Activated naive CD4-positive, alpha-beta T cell treated with anti-CD3 and anti-CD28 coated beads, Interleukin-2, amount 50 U/mL, for 24 hours (primary cell): Measurements from ENCODE around the gene RSL1D1.
A peak's percentile ranks its signal among the peaks of the same experiment; 100 is the strongest.
"Not testable (repeated sequence)": the region's sequence is repeated elsewhere in the genome, so short reads cannot be mapped to it uniquely, and the experiment has no call there.

Experiments
- H3K27ac Mint-ChIP-seq: one replicate; pipeline ENCODE4 v1.8.0; 2021; ENCODE audit warnings: mild to moderate bottlenecking, mixed read lengths
- H3K27me3 Mint-ChIP-seq: one replicate; pipeline ENCODE4 v1.8.0; 2021; ENCODE audit warnings: mixed read lengths
- H3K36me3 Mint-ChIP-seq: one replicate; pipeline ENCODE4 v1.8.0; 2021; ENCODE audit warnings: mixed read lengths
- H3K4me1 Mint-ChIP-seq: one replicate; pipeline ENCODE4 v1.8.0; 2021; ENCODE audit warnings: mixed read lengths
- H3K4me3 Mint-ChIP-seq: one replicate; pipeline ENCODE4 v1.8.0; 2021; ENCODE audit warnings: mild to moderate bottlenecking, mixed read lengths
- H3K9me3 Mint-ChIP-seq: one replicate; pipeline ENCODE4 v1.8.0; 2021; ENCODE audit warnings: mixed read lengths

RSL1D1 gene

GRCh38 chr16:11868412-11868980 is 17.2 kb upstream of the RSL1D1 start:
- no peaks in the 10 kb centered on the region for H3K27me3 Mint-ChIP-seq
- H3K4me3 Mint-ChIP-seq = no peak overlapping the region
- H3K4me1 Mint-ChIP-seq = peaks cover 30% of the 10 kb centered on the region
- H3K27ac Mint-ChIP-seq = no peak overlapping the region
- H3K36me3 Mint-ChIP-seq = peaks cover 4% of the 10 kb centered on the region
- no peaks in the 10 kb centered on the region for H3K9me3 Mint-ChIP-seq

GRCh38 chr16:11862489-11862888 is 11.1 kb upstream of the RSL1D1 start:
- no peak overlapping the region for H3K27ac Mint-ChIP-seq
- no peaks in the 10 kb centered on the region for H3K9me3 Mint-ChIP-seq
- peaks cover 37% of the 10 kb centered on the region for H3K4me1 Mint-ChIP-seq
- no peaks in the 10 kb centered on the region for H3K27me3 Mint-ChIP-seq
- peaks cover 5% of the 10 kb centered on the region for H3K36me3 Mint-ChIP-seq
- no peak overlapping the region for H3K4me3 Mint-ChIP-seq

GRCh38 chr16:11857161-11857560 is 5.8 kb upstream of the RSL1D1 start:
- Mint-ChIP-seq H3K27ac (no peak overlapping the region), H3K4me1 (peaks cover 44% of the 10 kb centered on the region), H3K4me3 (no peak overlapping the region), H3K27me3 (no peaks in the 10 kb centered on the region), H3K9me3 (no peaks in the 10 kb centered on the region), H3K36me3 (peaks cover 11% of the 10 kb centered on the region)

- peak overlapping the region; percentile 99 for H3K4me3 Mint-ChIP-seq
- H3K27me3 Mint-ChIP-seq = no peaks in the 10 kb centered on the region
- H3K36me3 Mint-ChIP-seq = peaks cover 26% of the 10 kb centered on the region
- no peaks in the 10 kb centered on the region for H3K9me3 Mint-ChIP-seq
- peaks cover 62% of the 10 kb centered on the region for H3K4me1 Mint-ChIP-seq
- peak overlapping the region; percentile 99 for H3K27ac Mint-ChIP-seq
These were observed 909 bp upstream of the RSL1D1 start for GRCh38 chr16:11852092-11852809.

GRCh38 chr16:11848842-11849241 is 2.5 kb downstream of the RSL1D1 start:
- peak overlapping the region; percentile 80 for H3K27ac Mint-ChIP-seq
- no peaks in the 10 kb centered on the region for H3K9me3 Mint-ChIP-seq
- peak overlapping the region; percentile 86 for H3K4me3 Mint-ChIP-seq
- peaks cover 62% of the 10 kb centered on the region for H3K4me1 Mint-ChIP-seq
- H3K27me3 Mint-ChIP-seq = no peaks in the 10 kb centered on the region
- H3K36me3 Mint-ChIP-seq = peaks cover 23% of the 10 kb centered on the region

- Mint-ChIP-seq H3K4me1 (peaks cover 54% of the 10 kb centered on the region), H3K27ac (no peak overlapping the region), H3K9me3 (no peaks in the 10 kb centered on the region), H3K36me3 (peaks cover 15% of the 10 kb centered on the region), H3K27me3 (no peaks in the 10 kb centered on the region), H3K4me3 (no peak overlapping the region)
These were observed 6.8 kb downstream of the RSL1D1 start for GRCh38 chr16:11844499-11844898.

- Mint-ChIP-seq H3K27me3 (no peaks in the 10 kb centered on the region), H3K36me3 (peaks cover 11% of the 10 kb centered on the region), H3K4me3 (no peak overlapping the region), H3K27ac (no peak overlapping the region), H3K9me3 (no peaks in the 10 kb centered on the region), H3K4me1 (peaks cover 48% of the 10 kb centered on the region)
These were observed 7.5 kb downstream of the RSL1D1 start for GRCh38 chr16:11843861-11844260.

GRCh38 chr16:11843206-11843605 is 8.1 kb downstream of the RSL1D1 start:
- Mint-ChIP-seq H3K27me3 (no peaks in the 10 kb centered on the region), H3K36me3 (peaks cover 7% of the 10 kb centered on the region), H3K27ac (no peak overlapping the region), H3K9me3 (no peaks in the 10 kb centered on the region), H3K4me1 (peaks cover 42% of the 10 kb centered on the region), H3K4me3 (no peak overlapping the region)

GRCh38 chr16:11841026-11841425 is 10.3 kb downstream of the RSL1D1 start:
- H3K4me3 Mint-ChIP-seq = no peak overlapping the region
- peaks cover 9% of the 10 kb centered on the region for H3K36me3 Mint-ChIP-seq
- H3K9me3 Mint-ChIP-seq = no peaks in the 10 kb centered on the region
- peaks cover 27% of the 10 kb centered on the region for H3K4me1 Mint-ChIP-seq
- H3K27ac Mint-ChIP-seq = no peak overlapping the region
- H3K27me3 Mint-ChIP-seq = no peaks in the 10 kb centered on the region

GRCh38 chr16:11836650-11837244 is 14.6 kb downstream of the RSL1D1 start:
- H3K4me3 Mint-ChIP-seq = no peak overlapping the region
- H3K4me1 Mint-ChIP-seq = peaks cover 7% of the 10 kb centered on the region
- peaks cover 7% of the 10 kb centered on the region for H3K36me3 Mint-ChIP-seq
- H3K9me3 Mint-ChIP-seq = no peaks in the 10 kb centered on the region
- no peaks in the 10 kb centered on the region for H3K27me3 Mint-ChIP-seq
- no peak overlapping the region for H3K27ac Mint-ChIP-seq

GRCh38 chr16:11835891-11836649 is 15.3 kb downstream of the RSL1D1 start:
- no peak overlapping the region for H3K4me3 Mint-ChIP-seq
- H3K36me3 Mint-ChIP-seq = peaks cover 7% of the 10 kb centered on the region
- H3K27ac Mint-ChIP-seq = no peak overlapping the region
- no peaks in the 10 kb centered on the region for H3K9me3 Mint-ChIP-seq
- peaks cover 7% of the 10 kb centered on the region for H3K4me1 Mint-ChIP-seq
- no peaks in the 10 kb centered on the region for H3K27me3 Mint-ChIP-seq

- Mint-ChIP-seq H3K27ac (no peak overlapping the region), H3K36me3 (peaks cover 7% of the 10 kb centered on the region), H3K4me3 (no peak overlapping the region), H3K4me1 (peaks cover 7% of the 10 kb centered on the region), H3K9me3 (no peaks in the 10 kb centered on the region), H3K27me3 (no peaks in the 10 kb centered on the region)
These were observed 16.0 kb downstream of the RSL1D1 start for GRCh38 chr16:11835309-11835708.

- H3K27ac Mint-ChIP-seq = no peak overlapping the region
- peaks cover 3% of the 10 kb centered on the region for H3K4me1 Mint-ChIP-seq
- no peaks in the 10 kb centered on the region for H3K9me3 Mint-ChIP-seq
- peaks cover 3% of the 10 kb centered on the region for H3K36me3 Mint-ChIP-seq
- H3K4me3 Mint-ChIP-seq = no peak overlapping the region
- no peaks in the 10 kb centered on the region for H3K27me3 Mint-ChIP-seq
These were observed 17.2 kb downstream of the RSL1D1 start for GRCh38 chr16:11833951-11834695.

GRCh38 chr16:11828696-11829095 is 22.6 kb downstream of the RSL1D1 start:
- no peaks in the 10 kb centered on the region for H3K36me3 Mint-ChIP-seq
- no peak overlapping the region for H3K4me3 Mint-ChIP-seq
- no peak overlapping the region for H3K27ac Mint-ChIP-seq
- no peaks in the 10 kb centered on the region for H3K9me3 Mint-ChIP-seq
- no peaks in the 10 kb centered on the region for H3K27me3 Mint-ChIP-seq
- no peaks in the 10 kb centered on the region for H3K4me1 Mint-ChIP-seq

- not testable (repeated sequence) for H3K9me3 Mint-ChIP-seq, H3K27ac Mint-ChIP-seq, H3K4me3 Mint-ChIP-seq, H3K4me1 Mint-ChIP-seq, H3K36me3 Mint-ChIP-seq, H3K27me3 Mint-ChIP-seq
These were observed 25.7 kb downstream of the RSL1D1 start for GRCh38 chr16:11825520-11826165.
